PFSK-1 (cell line): ENCODE data around the gene GPC6.

Experiments used
- FOXP2 ChIP-seq: optimal IDR thresholded peaks from 2 replicates; pipeline ENCODE3; 2011; ENCODE audit warnings: borderline replicate concordance, control low read depth, inconsistent platforms; ENCODE audit not compliant: insufficient read depth; ENCODE audit errors: extremely low read length, extremely low read depth
- POLR2AphosphoS5 ChIP-seq: IDR thresholded peaks from 2 replicates; pipeline ENCODE4 v1.6.1; 2012; ENCODE audit warnings: low read depth, mild to moderate bottlenecking, control low read depth, low read length, moderate library complexity
- SIN3A ChIP-seq: IDR thresholded peaks from 2 replicates; pipeline ENCODE4 v1.6.1; 2012; ENCODE audit warnings: mild to moderate bottlenecking, low read length, moderate library complexity, borderline replicate concordance; ENCODE audit not compliant: insufficient read depth
- TAF1 ChIP-seq: IDR thresholded peaks from 2 replicates; pipeline ENCODE4 v1.6.1; 2012; ENCODE audit warnings: low read length, control low read depth, borderline replicate concordance; ENCODE audit not compliant: insufficient read depth
- TF ChIP-seq, protein P1 (sequence below), 2 experiments: IDR thresholded peaks; 2 replicates each; pipeline versions ENCODE4 v1.6.1 to v1.8.0; 2011 to 2012; ENCODE audit warnings: low read depth in 2 of 2, low read length in 2 of 2, control low read depth in 1 of 2, inconsistent platforms in 1 of 2, mild to moderate bottlenecking in 1 of 2, moderate library complexity in 1 of 2; ENCODE audit not compliant: insufficient read depth in 1 of 2

GPC6 gene

GRCh38 chr13:93942016-93942415 is 715.4 kb downstream of the GPC6 start:
- TF ChIP-seq, protein P1, sequence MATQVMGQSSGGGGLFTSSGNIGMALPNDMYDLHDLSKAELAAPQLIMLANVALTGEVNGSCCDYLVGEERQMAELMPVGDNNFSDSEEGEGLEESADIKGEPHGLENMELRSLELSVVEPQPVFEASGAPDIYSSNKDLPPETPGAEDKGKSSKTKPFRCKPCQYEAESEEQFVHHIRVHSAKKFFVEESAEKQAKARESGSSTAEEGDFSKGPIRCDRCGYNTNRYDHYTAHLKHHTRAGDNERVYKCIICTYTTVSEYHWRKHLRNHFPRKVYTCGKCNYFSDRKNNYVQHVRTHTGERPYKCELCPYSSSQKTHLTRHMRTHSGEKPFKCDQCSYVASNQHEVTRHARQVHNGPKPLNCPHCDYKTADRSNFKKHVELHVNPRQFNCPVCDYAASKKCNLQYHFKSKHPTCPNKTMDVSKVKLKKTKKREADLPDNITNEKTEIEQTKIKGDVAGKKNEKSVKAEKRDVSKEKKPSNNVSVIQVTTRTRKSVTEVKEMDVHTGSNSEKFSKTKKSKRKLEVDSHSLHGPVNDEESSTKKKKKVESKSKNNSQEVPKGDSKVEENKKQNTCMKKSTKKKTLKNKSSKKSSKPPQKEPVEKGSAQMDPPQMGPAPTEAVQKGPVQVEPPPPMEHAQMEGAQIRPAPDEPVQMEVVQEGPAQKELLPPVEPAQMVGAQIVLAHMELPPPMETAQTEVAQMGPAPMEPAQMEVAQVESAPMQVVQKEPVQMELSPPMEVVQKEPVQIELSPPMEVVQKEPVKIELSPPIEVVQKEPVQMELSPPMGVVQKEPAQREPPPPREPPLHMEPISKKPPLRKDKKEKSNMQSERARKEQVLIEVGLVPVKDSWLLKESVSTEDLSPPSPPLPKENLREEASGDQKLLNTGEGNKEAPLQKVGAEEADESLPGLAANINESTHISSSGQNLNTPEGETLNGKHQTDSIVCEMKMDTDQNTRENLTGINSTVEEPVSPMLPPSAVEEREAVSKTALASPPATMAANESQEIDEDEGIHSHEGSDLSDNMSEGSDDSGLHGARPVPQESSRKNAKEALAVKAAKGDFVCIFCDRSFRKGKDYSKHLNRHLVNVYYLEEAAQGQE (IDR thresholded peaks at IDR 0.05; ENCODE audit: insufficient read depth in 1 of 2, low read depth in 2 of 2, low read length in 2 of 2) = no peak
- TF ChIP-seq SIN3A (no peak), TAF1 (no peak), FOXP2 (no peak), POLR2AphosphoS5 (no peak)

GRCh38 chr13:93945621-93946020 is 719.0 kb downstream of the GPC6 start:
- TF ChIP-seq, protein P1 (IDR thresholded peaks at IDR 0.05; ENCODE audit: insufficient read depth in 1 of 2, low read depth in 2 of 2, low read length in 2 of 2) = no peak
- TF ChIP-seq SIN3A = no peak
- TF ChIP-seq TAF1 = no peak
- TF ChIP-seq FOXP2 = no peak
- TF ChIP-seq POLR2AphosphoS5 = no peak

GRCh38 chr13:93946994-93947393 is 720.4 kb downstream of the GPC6 start:
- TF ChIP-seq FOXP2 (no peak), POLR2AphosphoS5 (no peak), TAF1 (no peak), SIN3A (no peak)
- TF ChIP-seq, protein P1 (IDR thresholded peaks at IDR 0.05; ENCODE audit: insufficient read depth in 1 of 2, low read depth in 2 of 2, low read length in 2 of 2) = no peak

GRCh38 chr13:93947651-93948050 is 721.0 kb downstream of the GPC6 start:
- TF ChIP-seq SIN3A (no peak), FOXP2 (no peak)

GRCh38 chr13:93948162-93948922 is 721.7 kb downstream of the GPC6 start:
- TF ChIP-seq POLR2AphosphoS5 = no peak
- no peak for TF ChIP-seq TAF1
- TF ChIP-seq SIN3A = no peak
- TF ChIP-seq, protein P1 (IDR thresholded peaks at IDR 0.05; ENCODE audit: insufficient read depth in 1 of 2, low read depth in 2 of 2, low read length in 2 of 2) = no peak
- no peak for TF ChIP-seq FOXP2

DNA sequence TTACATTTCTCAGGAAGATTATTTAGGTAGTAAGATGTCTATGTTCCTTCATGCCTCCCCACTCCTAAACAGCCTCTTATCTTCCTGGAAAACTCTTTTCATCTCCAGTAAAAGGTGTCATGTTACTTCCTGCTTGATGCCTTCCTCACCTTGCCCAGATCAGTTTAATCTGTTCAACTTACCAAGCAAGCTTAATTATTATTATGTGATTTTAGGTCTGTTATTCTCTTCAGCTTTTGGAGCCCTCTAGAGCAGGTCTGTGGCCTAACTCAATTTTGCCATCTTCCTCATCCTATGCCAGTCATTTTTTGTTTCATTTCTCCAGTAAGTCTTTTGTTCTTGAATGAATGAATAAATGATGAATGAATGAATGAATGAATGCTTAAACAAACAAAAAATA is 724.5 kb downstream of the GPC6 start:
- TF ChIP-seq FOXP2 (no peak), SIN3A (no peak), TAF1 (no peak), POLR2AphosphoS5 (no peak)
- TF ChIP-seq, protein P1 (IDR thresholded peaks at IDR 0.05; ENCODE audit: insufficient read depth in 1 of 2, low read depth in 2 of 2, low read length in 2 of 2) = no peak
